Body of pancreas (tissue), 4 donors: Measurements from ENCODE around the gene EHBP1L1. TPM values are rescaled to one million over a fixed set of nuclear protein-coding genes. Genes with fewer than 3 reads are reported as not detected.

Experiments used
- ATAC-seq: fragments of 150-250 bp; one replicate; pipeline ENCODE4 v1.9.1; 2016
- DNase-seq, 4 donors: peaks; one replicate each; pipeline ENCODE4 v3.0.0-alpha.2; 2019
- H3K27ac ChIP-seq, 4 donors: fragments of 200-600 bp; sonication (generic); 1 replicate in 3 of 4; 2 replicates in 1 of 4; pipeline versions ENCODE4 v1.5.1 to v1.6.1; 2016 to 2019; ENCODE audit warnings: mild to moderate bottlenecking in 1 of 4, mixed read lengths in 1 of 4, moderate library complexity in 1 of 4
- H3K27me3 ChIP-seq, 2 donors: fragments of 200-600 bp; sonication (generic); one replicate each; pipeline ENCODE4 v1.6.0; 2016; ENCODE audit warnings: mild to moderate bottlenecking in 1 of 2
- H3K36me3 ChIP-seq, 2 donors: fragments of 200-600 bp; sonication (generic); replicated peaks in 1 of 2; 2 replicates each; pipeline ENCODE4 v1.5.1; 2016; ENCODE audit warnings: low read depth in 2 of 2; ENCODE audit not compliant: insufficient read depth in 1 of 2
- H3K4me1 ChIP-seq: fragments of 200-600 bp; sonication (generic); one replicate; pipeline ENCODE4 v1.6.0; 2016
- H3K4me3 ChIP-seq, 2 donors: fragments of 200-600 bp; sonication (generic); 1 replicate in 1 of 2; 2 replicates in 1 of 2; pipeline ENCODE4 v1.5.1; 2016 to 2019
- H3K9me3 ChIP-seq, 3 donors: fragments of 200-600 bp; sonication (generic); 1 replicate in 2 of 3; 2 replicates in 1 of 3; pipeline ENCODE4 v1.5.1; 2016
- CTCF ChIP-seq, 7 experiments: fragments of 450-650 bp in 4 of 7; fragments of 200-600 bp in 3 of 7; sonication (generic) in 3 of 7; IDR thresholded peaks; one replicate each; pipeline ENCODE4 v1.5.1; 2016 to 2019; ENCODE audit warnings: antibody characterized with exemption in 7 of 7
- POLR2A ChIP-seq, 3 donors: fragments of 450-650 bp; IDR thresholded peaks; one replicate each; pipeline ENCODE4 v1.6.1; 2016; ENCODE audit warnings: antibody characterized with exemption in 3 of 3, mild to moderate bottlenecking in 2 of 3
- WGBS, 2 donors: methylation state at CpG; one replicate each; pipeline ENCODE4 v1.1.5; 2017; 5-methylcytosine and 5-hydroxymethylcytosine counted together
- intact Hi-C: fragments of 100-400 bp; cut with DNase I; formaldehyde crosslinking; loops from one replicate; pipeline ENCODE4 v1.15.1; 2023
- total RNA-seq, 2 donors: library from RNA; depleted of rRNA; stranded (reverse); fragments of >200 nt; gene quantifications; one replicate each; pipeline ENCODE4 v1.1.0, GENCODE V29; 2016

EHBP1L1 gene
- total RNA-seq, 2 donors from 2014 or later, result 35.0 to 76.1 TPM

- Histone ChIP-seq H3K36me3 (peaks cover 0 to 21% of the 10 kb centered on the region in 2 donors), H3K4me3 (no peak overlapping the region), H3K27ac (no peak overlapping the region), H3K9me3 (no peaks in the 10 kb centered on the region), H3K27me3 (no peaks in the 10 kb centered on the region), H3K4me1 (peaks cover 7% of the 10 kb centered on the region)
- ATAC-seq (no peak), DNase-seq (no peak)
- no peak for TF ChIP-seq POLR2A (IDR thresholded peaks at IDR 0.05)
- no peak for TF ChIP-seq CTCF (IDR thresholded peaks at IDR 0.05)
- intact Hi-C loops, result no loop called here
- 82 to 88% methylated on average over 8 to 13 of the region's 15 CpGs for WGBS, 2 donors
Observed at GRCh38 chr11:65532388-65533064, 43.3 kb upstream of the EHBP1L1 start.

GRCh38 chr11:65535102-65535501 lies 40.8 kb upstream of the EHBP1L1 start:
- H3K36me3 ChIP-seq, result peaks cover 0 to 22% of the 10 kb centered on the region in 2 donors
- intact Hi-C loops, result no loop called here
- WGBS, 2 donors, result 80 to 85% methylated on average over 2 to 9 of the region's 9 CpGs
- peaks cover 9% of the 10 kb centered on the region for H3K4me1 ChIP-seq
- no peak for ATAC-seq
- DNase-seq, result no peak
- H3K4me3 ChIP-seq, result no peak overlapping the region
- no peaks in the 10 kb centered on the region for H3K27me3 ChIP-seq
- no peak overlapping the region for H3K27ac ChIP-seq
- no peaks in the 10 kb centered on the region for H3K9me3 ChIP-seq
- TF ChIP-seq CTCF (IDR thresholded peaks at IDR 0.05), result no peak
- no peak for TF ChIP-seq POLR2A (IDR thresholded peaks at IDR 0.05)

GRCh38 chr11:65536412-65537295 lies 39.2 kb upstream of the EHBP1L1 start:
- DNase-seq, result no peak
- Histone ChIP-seq H3K27ac (no peak overlapping the region), H3K4me1 (peaks cover 22% of the 10 kb centered on the region), H3K9me3 (no peaks in the 10 kb centered on the region), H3K27me3 (no peaks in the 10 kb centered on the region), H3K4me3 (no peak overlapping the region), H3K36me3 (peaks cover 0 to 13% of the 10 kb centered on the region in 2 donors)
- TF ChIP-seq CTCF (IDR thresholded peaks at IDR 0.05) (no peak), POLR2A (IDR thresholded peaks at IDR 0.05) (no peak)
- ATAC-seq, result no peak
- WGBS, 2 donors, result 88 to 100% methylated on average over 5 to 12 of the region's 12 CpGs
- intact Hi-C loops, result no loop called here

GRCh38 chr11:65537296-65537597 lies 38.6 kb upstream of the EHBP1L1 start:
- intact Hi-C loops, result no loop called here
- Histone ChIP-seq H3K27me3 (no peaks in the 10 kb centered on the region), H3K4me3 (no peak overlapping the region), H3K27ac (peak overlapping the region in 1 of 4 donors; percentile 12), H3K4me1 (peaks cover 23% of the 10 kb centered on the region), H3K36me3 (peaks cover 0 to 13% of the 10 kb centered on the region in 2 donors), H3K9me3 (no peaks in the 10 kb centered on the region)
- no peak for ATAC-seq
- no peak for DNase-seq
- WGBS, 2 donors, result 84 to 100% methylated on average over 2 of the region's 2 CpGs
- TF ChIP-seq CTCF (IDR thresholded peaks at IDR 0.05), result no peak
- no peak for TF ChIP-seq POLR2A (IDR thresholded peaks at IDR 0.05)
